ENCODE data around the gene FASN.

The FASN gene

DNA sequence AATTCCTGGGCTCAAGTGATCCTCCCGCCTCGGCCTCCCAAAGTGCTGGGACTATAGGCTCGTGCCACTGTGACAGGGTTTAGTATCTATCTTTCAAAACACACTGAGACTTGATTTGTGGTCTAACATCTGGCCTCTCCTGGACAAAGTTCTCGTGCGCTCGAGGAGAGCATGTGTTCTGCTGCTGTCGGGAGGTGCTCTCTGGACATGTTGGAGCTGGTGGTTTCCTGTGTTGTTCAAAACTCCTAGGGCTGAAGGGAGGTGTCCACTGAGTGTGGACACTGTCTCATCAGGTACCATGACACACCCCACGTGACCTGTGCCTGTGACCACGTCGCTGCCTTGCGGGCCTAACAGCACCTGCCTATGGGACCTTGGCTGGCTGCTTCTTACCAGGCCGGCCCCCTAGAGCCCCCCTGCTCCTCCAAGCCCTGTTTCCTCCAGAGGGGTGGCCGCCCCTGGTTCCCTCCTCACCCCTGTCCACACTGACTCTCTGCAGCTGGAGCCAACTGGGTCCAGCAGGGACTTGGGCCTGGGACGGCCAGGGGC lies 52.0 kb downstream of the FASN start:
- TF ChIP-seq, protein P1, sequence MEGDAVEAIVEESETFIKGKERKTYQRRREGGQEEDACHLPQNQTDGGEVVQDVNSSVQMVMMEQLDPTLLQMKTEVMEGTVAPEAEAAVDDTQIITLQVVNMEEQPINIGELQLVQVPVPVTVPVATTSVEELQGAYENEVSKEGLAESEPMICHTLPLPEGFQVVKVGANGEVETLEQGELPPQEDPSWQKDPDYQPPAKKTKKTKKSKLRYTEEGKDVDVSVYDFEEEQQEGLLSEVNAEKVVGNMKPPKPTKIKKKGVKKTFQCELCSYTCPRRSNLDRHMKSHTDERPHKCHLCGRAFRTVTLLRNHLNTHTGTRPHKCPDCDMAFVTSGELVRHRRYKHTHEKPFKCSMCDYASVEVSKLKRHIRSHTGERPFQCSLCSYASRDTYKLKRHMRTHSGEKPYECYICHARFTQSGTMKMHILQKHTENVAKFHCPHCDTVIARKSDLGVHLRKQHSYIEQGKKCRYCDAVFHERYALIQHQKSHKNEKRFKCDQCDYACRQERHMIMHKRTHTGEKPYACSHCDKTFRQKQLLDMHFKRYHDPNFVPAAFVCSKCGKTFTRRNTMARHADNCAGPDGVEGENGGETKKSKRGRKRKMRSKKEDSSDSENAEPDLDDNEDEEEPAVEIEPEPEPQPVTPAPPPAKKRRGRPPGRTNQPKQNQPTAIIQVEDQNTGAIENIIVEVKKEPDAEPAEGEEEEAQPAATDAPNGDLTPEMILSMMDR (IDR thresholded peaks at IDR 0.05), result no peak

DNA sequence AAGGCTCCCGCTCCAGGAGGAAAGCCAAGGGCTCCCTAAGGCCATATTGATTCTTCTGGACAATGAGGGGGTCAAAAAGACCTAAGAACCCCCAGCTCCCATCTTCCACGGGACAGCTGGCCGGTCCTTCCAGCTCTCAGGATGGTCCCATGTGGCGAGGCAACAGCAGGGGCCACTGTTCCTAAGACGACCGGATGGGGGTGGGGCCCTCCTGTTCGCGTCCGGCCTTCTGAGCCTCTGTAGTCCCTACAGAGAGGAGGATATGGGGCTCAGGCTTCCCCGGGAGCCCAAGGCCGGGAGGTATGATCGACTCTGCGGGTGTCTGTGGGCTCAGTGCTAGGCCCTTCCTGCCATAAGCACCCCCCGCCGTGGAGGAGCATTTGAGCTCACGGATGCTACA lies 54.5 kb downstream of the FASN start:
- TF ChIP-seq, protein P1 (IDR thresholded peaks at IDR 0.05), result no peak

DNA sequence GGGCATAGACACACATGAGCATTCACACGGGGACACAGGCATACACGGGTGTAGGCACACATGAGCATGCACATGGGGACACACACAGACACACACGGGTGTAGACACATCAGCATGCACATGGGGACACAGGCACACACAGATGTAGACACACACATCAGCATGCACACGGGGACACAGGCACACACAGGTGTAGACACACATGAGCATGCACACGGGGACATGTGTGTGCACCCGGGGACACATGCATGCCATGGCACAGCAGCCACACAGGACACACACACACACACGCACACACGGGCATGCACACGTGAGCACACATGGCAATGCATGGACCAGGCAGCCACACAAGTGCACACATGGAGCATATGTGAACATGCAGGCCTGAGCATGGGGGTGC lies 55.4 kb downstream of the FASN start:
- TF ChIP-seq, protein P1 (IDR thresholded peaks at IDR 0.05), result no peak

DNA sequence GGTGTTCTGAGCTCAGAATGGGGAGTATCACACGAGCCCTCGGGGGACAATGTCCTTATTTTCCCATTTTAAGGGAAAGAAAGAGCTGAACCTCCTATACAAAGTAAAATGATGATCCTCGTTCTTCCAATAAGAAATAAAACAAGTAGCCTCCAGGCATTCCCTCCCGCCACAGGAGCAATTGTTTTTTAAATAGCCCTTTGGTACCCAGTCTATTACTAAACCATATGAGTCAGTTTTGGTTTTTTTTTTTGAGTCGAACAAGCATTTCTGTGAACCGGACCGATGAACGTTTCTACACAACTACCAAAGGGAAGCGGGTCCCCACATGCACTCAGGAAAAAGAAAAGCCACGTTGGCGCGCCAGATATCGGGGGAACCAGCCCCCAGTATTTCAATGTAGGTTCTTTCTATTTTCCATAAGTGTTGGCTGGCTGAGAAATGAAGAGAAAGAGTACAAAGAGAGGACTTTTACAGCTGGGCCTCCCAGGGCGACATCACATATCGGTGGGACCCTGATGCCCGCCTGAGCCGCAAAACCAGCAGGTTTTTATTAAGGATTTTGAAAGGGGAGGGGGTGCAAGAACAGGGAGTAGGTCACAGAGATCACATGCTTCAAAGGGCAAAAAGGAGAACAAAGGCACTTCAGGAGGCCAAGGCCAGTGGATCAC lies 56.8 kb downstream of the FASN start:
- TF ChIP-seq, protein P1 (IDR thresholded peaks at IDR 0.05), result no peak

DNA sequence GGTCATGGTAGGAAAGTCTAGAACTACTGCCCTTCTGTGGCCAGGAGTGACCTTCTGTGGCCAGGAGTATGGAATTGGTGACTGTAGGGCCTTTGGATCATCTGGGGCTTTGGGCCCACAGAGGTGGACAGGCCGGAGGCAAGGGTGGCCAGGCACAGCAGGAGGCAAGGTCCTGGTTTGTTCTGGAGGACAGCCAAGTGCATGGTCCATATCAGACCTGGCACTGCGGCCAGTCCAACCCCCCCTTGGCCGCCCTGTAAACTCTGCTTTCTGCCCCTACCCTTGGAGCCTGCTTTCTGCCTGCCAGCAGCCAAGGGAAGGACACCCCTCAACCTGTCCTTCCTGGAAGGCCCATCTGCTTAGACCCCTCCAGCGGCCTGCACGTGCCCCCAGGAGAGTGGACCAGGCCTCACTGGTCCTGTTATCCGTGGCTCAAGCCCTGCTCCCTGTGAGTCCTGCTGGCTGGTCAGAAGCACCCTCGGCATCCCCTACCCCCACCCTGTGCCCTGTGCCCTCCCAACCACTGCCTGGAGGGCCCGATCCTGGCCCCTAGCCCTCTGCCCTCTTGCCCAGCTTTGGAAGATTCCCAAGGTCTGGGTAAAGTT lies 58.2 kb downstream of the FASN start:
- TF ChIP-seq, protein P1 (IDR thresholded peaks at IDR 0.05), result no peak

DNA sequence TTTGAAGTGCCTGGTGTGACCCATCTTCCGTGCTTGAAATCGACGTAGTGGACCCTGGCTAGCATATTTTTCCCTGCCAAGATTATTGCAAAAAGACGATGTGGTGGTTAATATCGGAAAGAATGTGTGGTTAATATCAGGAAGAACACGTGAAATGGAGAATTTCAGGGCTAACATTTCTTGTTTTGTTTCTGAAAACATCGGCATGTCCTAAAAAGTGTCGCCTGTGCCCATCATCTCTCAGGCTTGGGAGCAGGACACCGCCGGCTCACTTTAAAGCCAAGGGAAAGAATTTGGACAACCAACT lies 60.2 kb downstream of the FASN start:
- TF ChIP-seq, protein P1 (IDR thresholded peaks at IDR 0.05), result no peak

DNA sequence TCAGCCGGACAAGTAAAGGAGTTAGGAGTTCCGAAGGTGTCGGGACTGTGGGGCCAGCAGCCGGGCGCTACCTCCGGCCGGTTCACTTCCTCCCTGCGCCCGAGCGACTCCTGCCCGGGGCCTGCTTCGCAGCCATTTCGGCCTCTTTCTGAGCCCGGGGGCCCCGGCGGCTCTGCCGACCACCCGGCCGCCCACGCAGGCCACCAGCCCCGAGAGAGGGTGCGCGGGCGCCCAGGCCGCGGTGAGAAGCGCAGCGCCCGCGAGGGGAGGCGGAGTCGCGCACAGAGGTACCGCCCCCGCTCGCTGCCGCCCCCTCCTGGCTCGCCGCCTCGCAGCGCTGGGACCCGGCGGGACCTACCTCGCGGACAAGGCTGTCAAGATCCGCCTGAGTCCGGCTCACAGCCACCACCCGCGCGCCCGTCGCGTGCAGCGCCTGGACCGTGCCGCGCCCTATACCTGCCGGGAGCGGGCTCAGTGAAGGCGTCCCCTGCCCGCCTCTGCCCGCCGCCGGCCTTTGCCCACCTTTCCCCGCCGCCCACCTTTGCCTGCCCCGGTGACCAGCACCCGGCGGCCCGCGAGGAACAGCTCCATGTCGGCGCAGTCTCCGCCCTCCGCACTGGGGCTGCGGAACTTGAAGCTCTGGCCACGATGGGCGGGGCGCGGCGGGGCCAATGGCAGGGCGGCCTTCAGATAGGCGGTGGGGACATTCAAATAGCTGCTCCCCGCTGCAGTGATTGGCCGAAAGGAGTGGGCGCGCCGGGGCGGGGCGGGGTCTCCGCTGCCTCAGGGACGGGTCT lies 60.7 kb downstream of the FASN start, which contains the start of gene DCXR:
TSS of gene DCXR (minus strand) at position 606 of the 797 bp plus-strand sequence. CDS start at position 591, 15 bp downstream.
- TF ChIP-seq, protein P1 (IDR thresholded peaks at IDR 0.05), result peak; percentile 85
